Right cardiac atrium (tissue), 5 donors: ENCODE results near the gene RAB11FIP2. TPM values are rescaled to one million over a fixed set of nuclear protein-coding genes. Genes with fewer than 3 reads are reported as not detected.

ENCODE experiments used
- ATAC-seq, 2 donors: fragments of 200-7000 bp; cut with Tn5 transposase; one replicate each; pipeline versions ENCODE4 v1.8.0 to v1.9.1; 2020; ENCODE audit warnings: moderate library complexity in 2 of 2, mild to moderate bottlenecking in 1 of 2
- DNase-seq, 3 donors: peaks; one replicate each; pipeline ENCODE4 v3.0.0-alpha.2; 2020
- H3K27ac ChIP-seq: one replicate; pipeline ENCODE4 v1.5.1; 2013; ENCODE audit warnings: mild to moderate bottlenecking, low read length, control low read depth, moderate library complexity
- H3K27me3 ChIP-seq: one replicate; pipeline ENCODE4 v1.6.1; 2013; ENCODE audit not compliant: control insufficient read depth, insufficient read depth
- H3K4me1 ChIP-seq: one replicate; pipeline ENCODE4 v1.6.1; 2013; ENCODE audit warnings: low read length; ENCODE audit not compliant: control insufficient read depth, insufficient read depth
- H3K4me3 ChIP-seq: one replicate; pipeline ENCODE4 v1.5.1; 2013; ENCODE audit warnings: low read length, control low read depth
- H3K9me3 ChIP-seq: one replicate; pipeline ENCODE4 v1.6.1; 2013; ENCODE audit warnings: low read length; ENCODE audit not compliant: control insufficient read depth
- WGBS: extraction: QIAGEN DNeasy Blood & Tissue Kit; methylation state at CpG from one replicate; pipeline ENCODE4 v1.1.7; 2013; 5-methylcytosine and 5-hydroxymethylcytosine counted together
- intact Hi-C, 4 donors: fragments of 100-400 bp; cut with DNase I; formaldehyde crosslinking; loops; one replicate each; pipeline versions ENCODE4 v1.11.0 to v1.14.0; 2022 to 2023
- polyA plus RNA-seq: library from polyadenylated mRNA; stranded (reverse); fragments of 200-250 nt; gene quantifications from one replicate; pipeline ENCODE4 v1.2.3, GENCODE V29; 2013
- total RNA-seq, 4 donors: library from RNA; stranded (reverse); fragmentation: NEBNext Ultra II Directional; extraction: Animal tissue kit (Norgen Biotek cat#: 25700); gene quantifications; one replicate each; pipeline ENCODE4 v1.2.1, GENCODE V29; 2021
- donor health status: healthy with polysubstance abuse.
- donor health status: DM: no; HTN: yes; CAD: no.
- donor health status: DM: no; HTN: no; CAD: no.
- donor health status: DM: no; HTN: yes; CAD: no; lungs with severe emphysema.
- donor health status: DM: yes; HTN: yes; CAD: no.

Gene RAB11FIP2
- total and polyA plus RNA-seq, 5 donors: 4.9 to 18.3 (median 16.9) TPM

DNA sequence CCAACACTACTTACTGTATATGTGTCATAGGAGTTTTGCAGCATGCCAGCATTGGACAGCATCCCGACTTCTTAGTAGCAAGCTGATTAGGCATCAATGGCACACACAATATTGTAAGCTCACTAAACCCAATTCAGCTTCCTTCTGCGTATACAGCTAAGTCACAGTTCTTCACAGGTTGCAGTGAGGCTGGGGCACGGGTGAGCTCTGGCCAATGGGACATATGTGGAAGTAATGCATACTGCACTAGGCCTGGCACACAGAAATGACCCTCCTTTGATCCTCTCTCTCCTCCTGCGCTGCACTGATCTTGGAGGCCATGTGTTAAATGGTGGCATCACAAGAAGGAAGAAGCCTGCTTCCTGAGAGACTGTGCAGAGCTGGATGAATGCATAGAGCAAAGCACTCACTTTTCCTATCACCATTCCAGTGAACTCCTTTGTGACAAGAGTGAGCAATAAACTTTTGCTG, 11.9 kb downstream of the RAB11FIP2 start:
- peak in 1 of 3 donors; percentile 39 for DNase-seq
- Histone ChIP-seq H3K9me3 (no peaks in the 10 kb centered on the region), H3K4me3 (no peak overlapping the region), H3K27me3 (no peaks in the 10 kb centered on the region), H3K4me1 (peaks cover 4% of the 10 kb centered on the region), H3K27ac (no peak overlapping the region)
- peak; percentile 42 to 51 for ATAC-seq
- 85% methylated on average over 4 of the region's 4 CpGs for WGBS
- intact Hi-C loops: no loop called here

GRCh38 chr10:118033905-118034304, 12.8 kb downstream of the RAB11FIP2 start:
- intact Hi-C loops: no loop called here

GRCh38 chr10:118032564-118032963, 14.2 kb downstream of the RAB11FIP2 start:
- Histone ChIP-seq H3K27me3 (no peaks in the 10 kb centered on the region), H3K4me1 (peaks cover 4% of the 10 kb centered on the region), H3K4me3 (no peak overlapping the region), H3K9me3 (no peaks in the 10 kb centered on the region), H3K27ac (no peak overlapping the region)
- ATAC-seq: no peak
- 95% methylated on average over 4 of the region's 4 CpGs for WGBS
- no peak for DNase-seq
- intact Hi-C loops: no loop called here

More at GRCh38 chr10:118033905-118034304, 12.8 kb downstream of the RAB11FIP2 start:
- H3K27ac ChIP-seq: no peak overlapping the region
- ATAC-seq (peak in 1 of 2 donors; percentile 31), DNase-seq (peak in 1 of 3 donors; percentile 23)
- H3K4me1 ChIP-seq: peaks cover 4% of the 10 kb centered on the region
- WGBS: 46% methylated on average over 7 of the region's 7 CpGs
- H3K27me3 ChIP-seq: no peaks in the 10 kb centered on the region
- no peak overlapping the region for H3K4me3 ChIP-seq
- no peaks in the 10 kb centered on the region for H3K9me3 ChIP-seq

GRCh38 chr10:118031351-118032075, 15.2 kb downstream of the RAB11FIP2 start:
- intact Hi-C loops: no loop called here
- 88% methylated on average over 2 of the region's 2 CpGs for WGBS
- Histone ChIP-seq H3K4me1 (peaks cover 4% of the 10 kb centered on the region), H3K27me3 (no peaks in the 10 kb centered on the region), H3K9me3 (no peaks in the 10 kb centered on the region), H3K27ac (no peak overlapping the region), H3K4me3 (no peak overlapping the region)
- ATAC-seq (no peak), DNase-seq (no peak)

GRCh38 chr10:118028619-118029018, 18.1 kb downstream of the RAB11FIP2 start:
- DNase-seq (no peak), ATAC-seq (no peak)
- Histone ChIP-seq H3K27ac (no peak overlapping the region), H3K4me1 (no peaks in the 10 kb centered on the region), H3K4me3 (no peak overlapping the region), H3K9me3 (no peaks in the 10 kb centered on the region), H3K27me3 (no peaks in the 10 kb centered on the region)
- intact Hi-C loops: no loop called here

DNA sequence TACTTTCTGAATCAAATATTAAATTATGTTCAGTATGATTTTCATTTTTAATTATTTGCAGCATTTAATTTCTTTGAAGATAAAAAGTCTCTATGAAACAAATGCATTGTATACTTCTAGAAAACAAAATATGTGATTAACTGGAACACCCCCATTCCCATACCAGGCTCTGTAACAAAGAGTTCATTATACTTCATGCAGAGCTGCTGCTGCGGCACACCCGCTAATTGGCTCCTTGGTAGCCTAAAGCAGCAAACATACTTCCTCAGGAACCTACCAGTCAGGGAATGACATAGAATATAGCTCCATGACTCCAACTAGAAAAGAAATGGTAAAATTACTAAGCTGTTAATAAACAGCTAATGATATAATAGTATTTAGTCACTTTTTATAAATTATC, 19.3 kb downstream of the RAB11FIP2 start:
- intact Hi-C loops: no loop called here
- 87% methylated on average over 2 of the region's 2 CpGs for WGBS

GRCh38 chr10:118026936-118027335, 19.8 kb downstream of the RAB11FIP2 start:
- no peak for DNase-seq
- WGBS: 80% methylated on average over 4 of the region's 4 CpGs
- H3K4me1 ChIP-seq: no peaks in the 10 kb centered on the region
- ATAC-seq: no peak
- H3K27ac ChIP-seq: no peak overlapping the region
- no peaks in the 10 kb centered on the region for H3K9me3 ChIP-seq
- intact Hi-C loops: no loop called here
- no peak overlapping the region for H3K4me3 ChIP-seq
- H3K27me3 ChIP-seq: no peaks in the 10 kb centered on the region

More for the DNA sequence above, 19.3 kb downstream of the RAB11FIP2 start:
- DNase-seq (no peak), ATAC-seq (no peak)
- H3K27ac ChIP-seq: no peak overlapping the region
- H3K4me1 ChIP-seq: no peaks in the 10 kb centered on the region
- no peak overlapping the region for H3K4me3 ChIP-seq
- no peaks in the 10 kb centered on the region for H3K9me3 ChIP-seq
- no peaks in the 10 kb centered on the region for H3K27me3 ChIP-seq

DNA sequence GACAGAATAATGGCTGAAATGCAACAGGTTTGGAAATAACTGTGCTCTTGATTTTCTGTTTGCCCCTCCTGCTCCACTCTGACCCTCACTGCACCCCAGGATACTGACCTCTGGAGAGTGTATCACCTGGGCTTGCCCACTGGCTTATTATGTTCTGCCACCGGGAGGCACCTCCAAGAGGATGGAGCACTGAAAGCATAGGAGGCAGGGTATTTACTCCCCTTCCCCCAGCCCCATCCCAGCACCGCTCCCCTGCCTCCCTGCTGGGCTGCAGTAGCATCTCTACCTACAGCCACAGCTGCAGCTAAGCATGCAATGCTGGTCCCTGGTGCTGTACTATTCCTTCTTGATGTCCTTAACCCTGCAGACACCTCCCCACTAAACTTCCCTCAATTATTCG, 26.4 kb downstream of the RAB11FIP2 start:
- no peaks in the 10 kb centered on the region for H3K27me3 ChIP-seq
- ATAC-seq (no peak), DNase-seq (no peak)
- 83% methylated on average over 3 of the region's 3 CpGs for WGBS
- no peak overlapping the region for H3K4me3 ChIP-seq
- H3K9me3 ChIP-seq: no peaks in the 10 kb centered on the region
- H3K4me1 ChIP-seq: no peaks in the 10 kb centered on the region
- no peak overlapping the region for H3K27ac ChIP-seq
- intact Hi-C loops: no loop called here

- Histone ChIP-seq H3K9me3 (no peaks in the 10 kb centered on the region), H3K27me3 (no peaks in the 10 kb centered on the region), H3K27ac (no peak overlapping the region), H3K4me3 (no peak overlapping the region), H3K4me1 (no peaks in the 10 kb centered on the region)
- ATAC-seq: no peak
- 96% methylated on average over 5 of the region's 5 CpGs for WGBS
- no peak for DNase-seq
- intact Hi-C loops: no loop called here
Observed at GRCh38 chr10:118017850-118018249, 28.9 kb downstream of the RAB11FIP2 start.

DNA sequence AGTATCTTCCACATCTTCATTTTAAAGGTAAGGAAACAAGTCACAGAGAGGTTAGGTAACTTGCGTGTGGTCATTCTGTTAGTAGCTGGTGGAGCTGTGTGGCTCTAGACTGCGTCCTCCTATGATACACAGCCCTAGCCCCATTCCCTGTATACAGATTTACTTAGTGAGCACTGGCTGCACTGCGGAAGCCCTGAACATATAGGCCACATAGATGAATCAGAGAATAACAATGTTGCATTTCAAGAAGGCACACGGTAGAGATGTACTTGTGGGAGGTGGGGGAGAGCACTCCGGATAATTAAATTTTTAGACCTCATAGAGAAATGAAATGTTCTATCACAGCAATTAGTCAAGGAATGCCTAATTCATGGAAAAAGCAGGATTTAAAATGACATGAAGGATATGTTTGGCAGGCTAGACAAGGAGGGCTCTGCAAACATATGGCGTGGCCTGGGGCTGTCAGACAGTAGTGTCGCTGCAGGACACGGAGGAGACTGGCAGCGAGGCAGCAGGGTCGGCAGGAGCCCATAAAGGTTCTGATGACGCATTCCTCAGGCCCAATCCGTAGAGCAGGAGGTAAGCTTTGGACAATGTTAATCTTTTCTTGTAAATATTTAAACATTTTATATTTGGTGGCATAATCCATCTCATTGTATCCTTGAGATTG, 29.5 kb downstream of the RAB11FIP2 start:
- H3K27ac ChIP-seq: no peak overlapping the region
- intact Hi-C loops: no loop called here
- H3K27me3 ChIP-seq: no peaks in the 10 kb centered on the region
- no peaks in the 10 kb centered on the region for H3K4me1 ChIP-seq
- no peaks in the 10 kb centered on the region for H3K9me3 ChIP-seq
- no peak overlapping the region for H3K4me3 ChIP-seq
- DNase-seq: peak in 1 of 3 donors; percentile 39
- 96% methylated on average over 12 of the region's 12 CpGs for WGBS
- ATAC-seq: no peak

- no peaks in the 10 kb centered on the region for H3K27me3 ChIP-seq
- ATAC-seq (no peak), DNase-seq (no peak)
- H3K27ac ChIP-seq: no peak overlapping the region
- intact Hi-C loops: no loop called here
- no peak overlapping the region for H3K4me3 ChIP-seq
- H3K9me3 ChIP-seq: no peaks in the 10 kb centered on the region
- H3K4me1 ChIP-seq: no peaks in the 10 kb centered on the region
Observed at GRCh38 chr10:118012952-118013525, 33.7 kb downstream of the RAB11FIP2 start.
